ENCODE results near the gene TPSB2.
"Not testable (repeated sequence)": the region's sequence is repeated elsewhere in the genome, so short reads cannot be mapped to it uniquely, and the experiment has no call there.

DNA sequence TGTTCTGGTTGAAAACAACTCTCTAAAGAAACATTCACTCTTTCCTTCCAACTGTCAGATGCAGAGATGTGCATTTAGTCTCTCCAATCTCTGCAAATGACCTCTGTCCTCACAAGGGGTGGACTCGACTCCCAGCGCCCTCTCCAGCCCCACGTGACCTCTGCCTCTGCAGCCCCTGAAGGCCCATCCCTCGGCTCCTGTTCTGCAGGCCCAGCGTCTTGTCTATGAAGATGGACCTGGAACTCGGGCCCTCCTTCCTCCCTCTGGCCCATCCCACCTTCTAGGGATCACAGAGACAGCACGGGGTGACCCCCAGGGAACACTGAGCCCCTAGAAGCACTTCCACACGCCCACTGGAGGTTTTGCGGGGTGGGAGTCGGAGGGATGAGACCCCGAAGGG lies 13.4 kb upstream of the TPSB2 start:
- TF ChIP-seq, protein P1, sequence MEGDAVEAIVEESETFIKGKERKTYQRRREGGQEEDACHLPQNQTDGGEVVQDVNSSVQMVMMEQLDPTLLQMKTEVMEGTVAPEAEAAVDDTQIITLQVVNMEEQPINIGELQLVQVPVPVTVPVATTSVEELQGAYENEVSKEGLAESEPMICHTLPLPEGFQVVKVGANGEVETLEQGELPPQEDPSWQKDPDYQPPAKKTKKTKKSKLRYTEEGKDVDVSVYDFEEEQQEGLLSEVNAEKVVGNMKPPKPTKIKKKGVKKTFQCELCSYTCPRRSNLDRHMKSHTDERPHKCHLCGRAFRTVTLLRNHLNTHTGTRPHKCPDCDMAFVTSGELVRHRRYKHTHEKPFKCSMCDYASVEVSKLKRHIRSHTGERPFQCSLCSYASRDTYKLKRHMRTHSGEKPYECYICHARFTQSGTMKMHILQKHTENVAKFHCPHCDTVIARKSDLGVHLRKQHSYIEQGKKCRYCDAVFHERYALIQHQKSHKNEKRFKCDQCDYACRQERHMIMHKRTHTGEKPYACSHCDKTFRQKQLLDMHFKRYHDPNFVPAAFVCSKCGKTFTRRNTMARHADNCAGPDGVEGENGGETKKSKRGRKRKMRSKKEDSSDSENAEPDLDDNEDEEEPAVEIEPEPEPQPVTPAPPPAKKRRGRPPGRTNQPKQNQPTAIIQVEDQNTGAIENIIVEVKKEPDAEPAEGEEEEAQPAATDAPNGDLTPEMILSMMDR (IDR thresholded peaks at IDR 0.05), result not testable (repeated sequence)
- TF ChIP-seq, protein P2, sequence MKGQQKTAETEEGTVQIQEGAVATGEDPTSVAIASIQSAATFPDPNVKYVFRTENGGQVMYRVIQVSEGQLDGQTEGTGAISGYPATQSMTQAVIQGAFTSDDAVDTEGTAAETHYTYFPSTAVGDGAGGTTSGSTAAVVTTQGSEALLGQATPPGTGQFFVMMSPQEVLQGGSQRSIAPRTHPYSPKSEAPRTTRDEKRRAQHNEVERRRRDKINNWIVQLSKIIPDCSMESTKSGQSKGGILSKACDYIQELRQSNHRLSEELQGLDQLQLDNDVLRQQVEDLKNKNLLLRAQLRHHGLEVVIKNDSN (CRISPR knock-in tag; IDR thresholded peaks at IDR 0.05), result not testable (repeated sequence)
- not testable (repeated sequence) for TF ChIP-seq ZNF232 (CRISPR knock-in tag; IDR thresholded peaks at IDR 0.05); SP1 (CRISPR knock-in tag; conservative IDR thresholded peaks at IDR 0.05)
